HG02885 (cell line): ENCODE data around the gene NUTM1.
"Not testable (repeated sequence)": the region's sequence is repeated elsewhere in the genome, so short reads cannot be mapped to it uniquely, and the experiment has no call there.

Experiments used
- ATAC-seq: cut with Tn5 transposase; IDR thresholded peaks from one replicate; pipeline ENCODE4 v1.9.1; 2021; ENCODE audit warnings: mild to moderate bottlenecking; ENCODE audit not compliant: unreplicated experiment, poor library complexity

The NUTM1 gene

DNA sequence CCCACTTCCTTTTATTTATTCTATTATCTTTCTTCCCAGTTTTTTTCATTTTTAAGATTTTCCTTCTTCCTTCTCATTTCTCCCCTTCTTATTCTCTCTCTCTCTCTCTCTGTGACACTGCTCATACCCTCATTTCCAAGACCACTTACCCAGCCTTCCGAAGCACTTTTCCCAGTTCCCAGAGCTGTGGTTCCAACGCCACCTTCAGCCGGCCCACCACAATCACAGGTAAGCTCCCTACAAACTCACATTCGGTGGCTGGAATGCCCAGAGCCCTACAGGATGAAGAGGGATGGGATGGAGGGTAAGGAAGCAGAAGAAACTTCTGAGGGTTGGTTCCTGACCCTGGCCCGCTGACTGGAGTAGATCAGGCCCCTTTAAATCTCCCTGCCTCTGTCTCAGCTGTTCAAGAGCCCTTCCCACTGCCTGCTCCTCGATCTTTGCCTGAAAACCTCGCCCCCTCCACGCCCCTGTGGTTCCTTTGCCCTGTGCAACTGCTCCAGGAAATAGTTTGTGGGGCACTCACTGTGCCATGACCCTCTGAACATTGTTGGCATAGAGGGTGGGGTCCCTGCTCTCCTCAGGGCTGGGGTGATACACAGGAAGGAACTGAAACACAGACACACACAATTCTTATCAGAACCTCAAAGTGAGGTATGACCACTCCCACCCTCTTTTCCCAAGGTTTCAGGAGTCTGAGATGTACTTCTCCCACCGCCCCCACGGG, 19.1 kb downstream of the NUTM1 start:
- no peak for ATAC-seq

DNA sequence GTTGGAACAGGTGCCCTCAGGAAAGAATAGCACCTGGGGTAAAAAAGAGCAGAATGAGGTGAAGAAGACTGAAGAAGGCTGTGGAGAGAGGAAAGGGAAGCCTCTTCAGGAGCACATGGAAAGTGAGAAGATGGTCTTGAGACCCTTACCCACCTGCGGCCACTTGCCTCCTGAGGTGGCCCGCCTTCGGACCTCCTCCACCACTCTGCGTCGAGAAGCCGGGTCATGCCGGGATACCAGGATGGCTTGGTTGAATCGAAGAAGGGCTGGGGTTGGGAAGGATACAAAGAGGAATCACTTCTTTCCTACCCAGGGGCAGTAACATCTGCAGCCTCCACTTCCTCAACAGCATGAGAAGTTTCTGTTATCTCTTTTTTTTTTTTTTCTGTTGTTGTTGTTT, 20.9 kb downstream of the NUTM1 start:
- no peak for ATAC-seq

DNA sequence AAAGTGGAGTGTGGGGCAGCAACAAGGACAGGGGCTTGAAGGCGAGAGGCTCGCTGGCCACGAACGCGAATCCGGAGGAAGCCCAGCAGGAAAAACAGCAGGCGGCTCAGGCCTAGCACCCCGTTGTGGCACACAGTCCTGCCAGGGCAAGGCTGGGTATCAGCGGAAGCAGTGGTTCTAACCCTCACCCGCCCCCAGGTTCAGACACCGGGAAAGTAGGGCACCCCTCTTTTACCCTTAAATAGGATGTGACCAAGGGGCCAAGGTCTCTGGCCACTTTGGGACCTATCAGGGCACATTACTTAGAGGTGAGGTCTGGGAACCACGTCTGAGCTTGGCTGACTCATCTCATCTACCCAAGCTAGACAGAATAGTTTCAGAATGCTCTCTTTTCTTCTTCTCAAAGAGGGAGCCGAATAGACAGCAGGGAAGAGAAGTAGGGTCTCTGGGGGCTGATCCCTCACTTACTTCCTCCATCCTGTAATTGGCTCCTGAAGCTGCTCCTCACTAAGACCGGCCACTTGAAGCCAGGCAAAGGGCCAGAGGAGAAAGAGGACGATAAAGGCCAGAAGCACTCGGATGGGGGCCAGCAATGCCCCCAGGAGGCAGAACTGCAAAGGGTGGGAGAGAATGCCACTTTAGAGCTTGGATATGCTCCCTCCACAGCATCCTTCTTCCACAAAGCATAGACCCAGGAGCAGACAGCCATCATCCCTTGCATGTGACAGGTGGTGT, 22.1 kb downstream of the NUTM1 start:
- ATAC-seq, result no peak

DNA sequence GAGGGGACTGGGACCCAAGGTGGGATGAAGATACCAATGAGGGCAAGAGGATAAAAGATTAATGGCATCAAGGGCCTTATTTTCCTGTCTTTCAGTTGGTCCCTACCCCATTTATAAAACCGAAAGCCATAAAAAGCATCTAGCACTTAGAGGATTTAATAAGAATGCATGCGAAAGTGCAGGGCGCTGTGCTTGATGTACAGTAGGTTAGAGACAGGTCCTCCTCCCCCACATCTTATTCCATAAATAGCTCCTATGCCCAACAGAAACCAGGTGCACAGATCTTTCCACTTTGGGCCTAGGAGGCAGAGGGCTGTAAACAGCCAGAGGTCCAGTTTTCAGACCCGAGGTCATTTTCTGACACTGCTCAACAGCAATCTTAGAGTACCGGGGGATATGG, 22.7 kb downstream of the NUTM1 start:
- no peak for ATAC-seq

GRCh38 chr15:34366271-34367065, 23.4 kb downstream of the NUTM1 start:
- ATAC-seq, result peak; percentile 16

GRCh38 chr15:34367101-34368081, 24.3 kb downstream of the NUTM1 start, which contains the start of gene LPCAT4:
TSS of gene LPCAT4 (minus strand) at chr15:34367196. CDS start at chr15:34367100, 96 bp downstream.
- ATAC-seq, result peak; percentile 79

DNA sequence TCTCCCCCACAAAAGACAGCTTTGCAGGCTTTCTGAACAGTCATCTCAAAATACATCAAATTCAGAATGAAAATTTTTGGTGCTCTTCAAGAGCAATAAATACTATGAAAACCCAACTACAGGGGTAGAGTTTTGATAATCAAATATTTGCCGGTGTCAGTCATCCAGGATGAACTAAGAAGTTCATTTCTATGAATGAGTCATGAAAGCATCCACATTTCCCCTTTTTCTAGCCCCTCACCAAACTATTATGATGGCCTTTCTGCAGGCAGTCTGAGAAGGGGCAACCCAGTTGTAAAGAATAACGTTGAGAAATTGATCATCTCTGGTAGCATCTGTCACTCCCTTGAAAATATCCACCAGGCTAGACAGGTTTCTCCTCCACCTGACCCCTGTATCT, 27.0 kb downstream of the NUTM1 start:
- ATAC-seq, result no peak

DNA sequence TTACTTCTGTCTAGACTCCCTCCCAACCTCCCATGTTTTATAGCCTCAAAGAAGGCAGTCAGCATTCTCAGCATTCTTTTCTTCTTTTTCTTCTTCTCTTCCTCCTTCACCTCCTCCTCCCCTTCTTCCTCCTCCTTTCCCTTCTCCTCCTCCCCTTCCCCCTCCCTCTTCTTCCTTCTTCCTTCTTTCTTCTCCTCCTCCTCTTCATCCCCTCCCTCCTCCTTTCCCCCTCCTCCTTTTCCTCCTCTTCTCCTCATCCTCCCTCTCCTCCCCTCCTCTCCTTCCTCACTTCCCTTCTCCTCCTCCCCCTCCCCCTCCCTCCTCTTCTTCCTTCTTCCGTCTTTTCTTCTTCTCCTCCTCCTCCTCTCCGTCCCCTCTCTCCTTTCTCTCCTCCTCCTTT, 27.5 kb downstream of the NUTM1 start:
- ATAC-seq, result no peak

- no peak for ATAC-seq
These were observed 30.8 kb downstream of the NUTM1 start for GRCh38 chr15:34373951-34374350.

DNA sequence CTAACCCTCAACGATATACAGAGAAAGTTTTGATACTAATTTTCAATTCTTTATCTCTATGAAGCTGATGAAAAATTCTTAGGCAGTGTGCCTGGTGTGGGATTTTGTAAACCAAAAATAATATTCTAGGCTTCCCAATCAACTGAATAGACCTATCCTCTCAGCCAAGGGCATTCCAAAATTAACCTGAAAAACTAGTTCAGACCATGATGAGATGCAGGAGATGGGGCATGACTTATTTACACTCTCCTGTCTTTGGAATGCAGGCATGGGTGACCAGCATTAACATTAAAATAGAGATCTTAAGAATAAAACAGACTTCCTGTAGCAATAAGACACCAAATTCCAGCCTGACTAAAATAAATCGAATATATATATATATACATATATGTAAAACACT, 31.7 kb downstream of the NUTM1 start:
- ATAC-seq, result no peak

DNA sequence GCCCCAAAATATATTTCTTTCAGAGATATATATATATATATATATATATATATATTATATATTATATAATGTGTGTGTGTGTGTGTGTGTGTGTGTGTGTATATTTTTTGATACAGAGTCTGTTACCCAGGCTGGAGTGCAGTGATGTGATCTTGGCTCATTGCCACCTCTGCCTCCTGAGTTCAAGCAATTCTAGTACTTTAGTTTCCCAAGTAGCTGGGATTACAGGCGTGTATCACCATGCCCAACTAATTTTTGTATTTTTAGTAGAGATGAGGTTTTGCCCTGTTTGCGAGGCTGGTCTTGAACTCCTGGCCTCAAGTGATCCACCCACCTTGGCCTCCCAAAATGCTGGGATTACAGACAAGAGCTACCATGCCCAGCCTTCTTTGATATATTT, 32.4 kb downstream of the NUTM1 start:
- ATAC-seq, result not testable (repeated sequence)

DNA sequence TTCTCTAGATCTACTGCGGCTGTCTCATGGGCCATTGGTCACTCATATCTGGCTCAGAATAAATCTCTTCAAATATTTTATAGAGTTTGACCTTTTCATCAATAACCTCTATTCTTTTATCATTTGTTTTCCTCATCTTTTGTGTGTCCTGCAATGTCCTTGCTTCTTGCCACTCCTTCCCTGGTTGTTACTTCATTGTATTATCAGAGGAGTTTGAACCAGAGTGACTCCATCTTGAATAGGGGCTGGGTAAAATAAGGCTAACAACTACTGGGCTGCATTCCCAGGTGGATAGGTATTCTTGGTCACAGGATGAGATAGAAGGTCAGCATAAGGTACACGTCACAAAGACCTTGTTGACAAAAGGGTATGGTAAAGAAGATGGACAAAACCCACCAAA, 33.7 kb downstream of the NUTM1 start:
- ATAC-seq, result no peak

GRCh38 chr15:34380491-34380890, 37.4 kb downstream of the NUTM1 start:
- not testable (repeated sequence) for ATAC-seq

DNA sequence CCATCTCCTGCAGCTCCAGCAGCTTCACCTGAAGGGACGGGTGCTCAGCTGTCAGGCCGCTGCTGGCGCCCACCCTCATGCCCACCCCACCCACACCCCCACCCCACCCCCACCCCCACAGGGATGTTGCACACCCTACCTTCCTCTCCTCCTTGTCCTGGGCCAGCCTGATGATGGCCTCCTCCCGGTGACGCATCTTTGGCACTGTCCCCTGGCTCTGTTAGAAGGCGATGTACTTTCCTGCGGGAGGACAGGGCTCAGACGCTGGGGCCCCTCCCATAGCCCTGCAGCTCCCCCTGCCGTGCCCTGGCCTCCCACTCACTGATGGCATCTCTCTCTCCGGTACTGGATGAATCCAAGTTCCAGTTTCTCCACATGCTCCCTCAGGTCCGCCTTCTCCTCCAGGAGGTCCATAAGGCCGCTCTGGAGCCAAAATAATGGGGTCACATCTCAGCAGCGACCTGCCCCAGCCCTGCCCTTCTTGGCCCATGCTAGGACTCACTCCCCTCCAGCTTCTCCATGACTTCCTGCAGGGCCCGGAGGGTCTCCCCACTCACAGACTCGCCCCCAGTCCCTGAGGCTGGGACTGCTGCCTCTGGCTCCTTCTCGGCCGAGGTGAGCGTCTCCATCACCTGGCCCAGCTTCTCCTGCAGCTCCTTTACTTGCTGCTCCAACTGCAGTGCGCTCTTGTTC, 38.9 kb downstream of the NUTM1 start:
- ATAC-seq, result not testable (repeated sequence)

DNA sequence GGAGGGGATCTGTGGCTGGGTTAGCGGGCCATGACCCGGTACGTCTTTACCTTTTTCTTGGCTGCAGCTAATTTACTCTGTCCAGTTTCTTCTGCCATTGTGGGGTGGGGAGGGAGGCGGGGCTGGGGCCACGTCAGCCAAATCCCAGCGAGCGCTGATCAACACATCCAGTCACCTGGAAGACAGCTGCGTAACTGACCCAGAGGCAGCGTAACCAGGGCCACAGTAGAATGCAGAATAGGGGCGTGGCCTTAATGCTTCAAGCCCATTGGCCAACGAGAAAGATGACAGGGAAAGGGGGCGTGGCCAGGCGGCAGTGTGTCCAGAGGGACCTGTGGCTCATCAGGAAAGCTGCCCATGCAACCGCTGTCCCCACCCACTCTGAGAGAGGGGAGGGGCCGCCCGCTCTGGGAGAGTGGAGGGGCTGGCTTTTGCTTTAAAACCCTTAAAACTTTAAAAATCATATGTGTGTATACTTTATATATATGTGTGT, 46.5 kb downstream of the NUTM1 start:
- ATAC-seq, result not testable (repeated sequence)

- ATAC-seq, result not testable (repeated sequence)
These were observed 49.9 kb downstream of the NUTM1 start for GRCh38 chr15:34392981-34393380.

- not testable (repeated sequence) for ATAC-seq
These were observed 54.6 kb downstream of the NUTM1 start for GRCh38 chr15:34397637-34398259.

DNA sequence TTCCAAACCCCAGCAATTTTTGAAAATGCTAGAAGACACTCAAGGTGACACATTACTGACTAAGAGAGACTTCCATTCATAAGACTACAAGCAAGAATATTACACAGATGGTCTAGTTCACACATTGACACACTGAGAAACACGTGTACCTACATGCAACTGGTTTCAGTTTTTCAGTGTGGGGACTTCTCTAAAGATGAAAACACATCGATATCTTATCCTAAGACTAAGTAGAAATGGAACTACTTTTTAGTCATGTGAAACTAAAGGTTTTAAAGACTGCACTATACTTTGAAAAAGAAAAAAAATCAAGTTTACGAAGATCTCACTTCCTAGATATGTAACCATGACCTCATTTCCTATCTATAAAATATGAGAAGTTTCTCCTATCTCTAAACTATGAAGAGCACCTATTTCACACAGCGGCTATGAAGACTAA, 60.1 kb downstream of the NUTM1 start:
- peak; percentile 70 for ATAC-seq
